Measurements from ENCODE around the gene SOD3.

Gene SOD3

GRCh38 chr4:24801136-24801855 is 5.9 kb downstream of the SOD3 start:
- no peak overlapping the region for H3K4me3 ChIP-seq (ENCODE audit: low read depth, low read length)

- no peak overlapping the region for H3K4me3 ChIP-seq (ENCODE audit: low read depth, low read length)
Observed at GRCh38 chr4:24802648-24803047, 7.3 kb downstream of the SOD3 start.

- H3K4me3 ChIP-seq (ENCODE audit: low read depth, low read length): no peak overlapping the region
Observed at GRCh38 chr4:24805067-24805466, 9.7 kb downstream of the SOD3 start.

- H3K4me3 ChIP-seq (ENCODE audit: low read depth, low read length): no peak overlapping the region
Observed at GRCh38 chr4:24805566-24805965, 10.2 kb downstream of the SOD3 start.

- no peak overlapping the region for H3K4me3 ChIP-seq (ENCODE audit: low read depth, low read length)
Observed at GRCh38 chr4:24806206-24806990, 11.0 kb downstream of the SOD3 start.

GRCh38 chr4:24807611-24808010 is 12.2 kb downstream of the SOD3 start:
- H3K4me3 ChIP-seq (ENCODE audit: low read depth, low read length): no peak overlapping the region

- no peak overlapping the region for H3K4me3 ChIP-seq (ENCODE audit: low read depth, low read length)
Observed at GRCh38 chr4:24808261-24808660, 12.9 kb downstream of the SOD3 start.

- H3K4me3 ChIP-seq (ENCODE audit: low read depth, low read length): no peak overlapping the region
Observed at GRCh38 chr4:24808955-24809354, 13.6 kb downstream of the SOD3 start.

- H3K4me3 ChIP-seq (ENCODE audit: low read depth, low read length): no peak overlapping the region
Observed at GRCh38 chr4:24809376-24809775, 14.0 kb downstream of the SOD3 start.

- no peak overlapping the region for H3K4me3 ChIP-seq (ENCODE audit: low read depth, low read length)
Observed at GRCh38 chr4:24809815-24810405, 14.5 kb downstream of the SOD3 start.

- no peak overlapping the region for H3K4me3 ChIP-seq (ENCODE audit: low read depth, low read length)
Observed at GRCh38 chr4:24810871-24811631, 15.7 kb downstream of the SOD3 start.

GRCh38 chr4:24813732-24814131 is 18.4 kb downstream of the SOD3 start:
- no peak overlapping the region for H3K4me3 ChIP-seq (ENCODE audit: low read depth, low read length)

GRCh38 chr4:24816797-24817196 is 21.4 kb downstream of the SOD3 start:
- H3K4me3 ChIP-seq (ENCODE audit: low read depth, low read length): no peak overlapping the region

GRCh38 chr4:24820541-24820940 is 25.2 kb downstream of the SOD3 start:
- H3K4me3 ChIP-seq (ENCODE audit: low read depth, low read length): no peak overlapping the region

GRCh38 chr4:24824720-24825119 is 29.3 kb downstream of the SOD3 start:
- no peak overlapping the region for H3K4me3 ChIP-seq (ENCODE audit: low read depth, low read length)

GRCh38 chr4:24831637-24832036 is 36.3 kb downstream of the SOD3 start:
- no peak overlapping the region for H3K4me3 ChIP-seq (ENCODE audit: low read depth, low read length)

GRCh38 chr4:24835696-24836095 is 40.3 kb downstream of the SOD3 start:
- no peak overlapping the region for H3K4me3 ChIP-seq (ENCODE audit: low read depth, low read length)

GRCh38 chr4:24836661-24837242 is 41.4 kb downstream of the SOD3 start:
- H3K4me3 ChIP-seq (ENCODE audit: low read depth, low read length): no peak overlapping the region

- no peak overlapping the region for H3K4me3 ChIP-seq (ENCODE audit: low read depth, low read length)
Observed at GRCh38 chr4:24837336-24837735, 42.0 kb downstream of the SOD3 start.

- H3K4me3 ChIP-seq (ENCODE audit: low read depth, low read length): no peak overlapping the region
Observed at GRCh38 chr4:24837781-24838180, 42.4 kb downstream of the SOD3 start.

- H3K4me3 ChIP-seq (ENCODE audit: low read depth, low read length): no peak overlapping the region
Observed at GRCh38 chr4:24840362-24840761, 45.0 kb downstream of the SOD3 start.

All from iPS-11a (cell line).